Measurements from ENCODE around the gene ORMDL3.

ORMDL3 gene

DNA sequence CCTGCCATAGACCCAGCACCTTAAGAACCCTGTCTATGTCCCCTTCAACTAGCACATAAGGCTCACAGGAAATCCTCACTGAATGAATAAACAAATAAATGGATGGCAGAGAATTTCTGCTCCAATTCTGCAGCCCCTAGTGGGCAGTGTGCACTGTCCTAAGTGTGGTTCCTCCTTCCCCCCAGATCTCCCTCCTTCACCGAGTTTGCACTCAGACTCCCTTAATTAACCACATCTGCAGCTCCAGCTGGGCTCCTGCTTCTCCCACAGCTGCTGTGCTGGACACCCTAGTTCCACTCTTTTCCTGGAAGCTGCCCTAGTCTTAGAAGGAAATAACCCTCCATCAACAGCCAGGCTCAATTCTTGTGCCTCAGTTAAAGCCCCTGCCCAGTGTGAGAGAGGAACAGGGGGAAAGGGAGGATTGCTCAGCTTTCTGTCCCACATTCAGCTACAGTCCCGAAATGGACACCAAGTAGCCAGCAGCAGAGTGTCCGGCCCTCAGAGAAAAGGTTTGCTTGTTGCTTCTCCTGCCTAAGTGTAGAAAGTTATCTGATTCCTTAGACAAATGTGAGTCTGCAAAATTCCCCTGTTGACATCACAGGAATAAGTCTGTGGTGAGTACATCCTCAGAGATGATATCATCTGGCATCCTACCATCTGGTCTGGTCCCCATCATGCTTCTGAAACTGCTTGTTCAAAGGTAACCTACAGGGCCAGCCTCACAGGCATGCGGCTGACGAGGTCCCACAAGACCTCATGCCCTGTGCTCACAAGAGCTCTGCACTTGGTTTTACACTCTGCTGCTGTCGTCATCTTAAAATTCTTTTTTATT, 12.4 kb upstream of the ORMDL3 start:
- no peak overlapping the region for H3K4me3 ChIP-seq
- intact Hi-C loops (cut with DNase I; ENCODE audit: low total_unique reads), result no loop called here
- no peak overlapping the region for H3K27ac ChIP-seq
- no peak for DNase-seq
- no peaks in the 10 kb centered on the region for H3K9me3 ChIP-seq
- TF ChIP-seq, protein P1, sequence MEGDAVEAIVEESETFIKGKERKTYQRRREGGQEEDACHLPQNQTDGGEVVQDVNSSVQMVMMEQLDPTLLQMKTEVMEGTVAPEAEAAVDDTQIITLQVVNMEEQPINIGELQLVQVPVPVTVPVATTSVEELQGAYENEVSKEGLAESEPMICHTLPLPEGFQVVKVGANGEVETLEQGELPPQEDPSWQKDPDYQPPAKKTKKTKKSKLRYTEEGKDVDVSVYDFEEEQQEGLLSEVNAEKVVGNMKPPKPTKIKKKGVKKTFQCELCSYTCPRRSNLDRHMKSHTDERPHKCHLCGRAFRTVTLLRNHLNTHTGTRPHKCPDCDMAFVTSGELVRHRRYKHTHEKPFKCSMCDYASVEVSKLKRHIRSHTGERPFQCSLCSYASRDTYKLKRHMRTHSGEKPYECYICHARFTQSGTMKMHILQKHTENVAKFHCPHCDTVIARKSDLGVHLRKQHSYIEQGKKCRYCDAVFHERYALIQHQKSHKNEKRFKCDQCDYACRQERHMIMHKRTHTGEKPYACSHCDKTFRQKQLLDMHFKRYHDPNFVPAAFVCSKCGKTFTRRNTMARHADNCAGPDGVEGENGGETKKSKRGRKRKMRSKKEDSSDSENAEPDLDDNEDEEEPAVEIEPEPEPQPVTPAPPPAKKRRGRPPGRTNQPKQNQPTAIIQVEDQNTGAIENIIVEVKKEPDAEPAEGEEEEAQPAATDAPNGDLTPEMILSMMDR (IDR thresholded peaks at IDR 0.05), result no peak
- peaks cover 0 to 19% of the 10 kb centered on the region in 2 donors for H3K27me3 ChIP-seq
- H3K4me1 ChIP-seq, result peaks cover 0 to 4% (median 0%) of the 10 kb centered on the region in 4 donors
- H3K36me3 ChIP-seq, result no peaks in the 10 kb centered on the region

DNA sequence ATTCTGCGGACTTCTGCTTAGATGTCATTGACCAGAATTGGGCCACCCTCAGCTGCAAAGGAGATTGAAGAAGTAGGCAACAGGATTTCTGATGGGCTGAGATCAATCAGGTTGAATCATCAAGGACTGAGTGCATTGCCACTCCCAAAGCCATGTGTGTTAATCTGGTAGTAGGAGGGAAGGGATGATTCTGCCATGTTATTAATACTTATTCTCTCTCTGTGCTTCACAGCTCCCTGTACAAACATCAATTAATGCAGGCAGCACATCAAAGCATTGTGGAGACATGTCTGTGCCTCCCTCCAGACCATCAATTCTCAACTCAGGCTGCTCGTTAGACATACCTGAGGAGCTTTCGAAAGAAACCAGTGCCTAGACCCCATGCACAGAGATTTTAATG, 11.7 kb upstream of the ORMDL3 start:
- intact Hi-C loops (cut with DNase I; ENCODE audit: low total_unique reads), result no loop called here
- no peak overlapping the region for H3K27ac ChIP-seq
- no peak for DNase-seq

DNA sequence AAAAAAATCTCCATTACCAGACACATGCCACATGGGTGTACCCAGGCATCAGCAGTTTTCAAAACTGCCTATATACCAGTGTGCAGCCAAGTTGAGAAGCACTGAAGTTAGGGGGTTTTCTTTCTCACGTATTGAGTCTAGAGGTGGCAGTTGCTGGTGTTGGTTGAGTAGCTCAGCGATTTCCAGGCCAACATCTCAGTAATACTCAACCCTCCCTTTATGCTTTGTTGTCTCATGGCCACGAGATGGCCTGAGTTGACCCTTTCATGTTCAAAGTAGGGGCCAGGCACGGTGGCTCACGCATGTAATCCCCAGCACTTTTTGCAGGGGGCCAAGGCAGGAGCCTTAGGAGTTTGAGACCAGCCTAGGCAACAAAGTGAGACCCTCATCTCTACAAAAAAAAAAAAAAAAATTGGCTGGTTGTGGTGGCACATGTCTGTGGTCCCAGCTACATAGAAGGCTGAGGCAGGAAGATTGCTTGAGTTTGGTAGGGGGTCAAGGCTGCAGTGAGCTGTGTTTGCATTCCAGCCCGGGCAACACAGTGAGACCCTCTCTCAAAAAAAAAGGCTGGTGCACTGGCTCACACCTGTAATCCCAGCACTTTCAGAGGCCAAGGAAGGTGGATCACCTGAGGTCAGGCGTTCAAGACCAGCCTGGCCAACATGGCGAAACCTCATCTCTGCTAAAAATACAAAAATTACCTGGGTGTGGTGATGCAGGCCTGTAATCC, 10.9 kb upstream of the ORMDL3 start:
- intact Hi-C loops (cut with DNase I; ENCODE audit: low total_unique reads), result no loop called here
- TF ChIP-seq, protein P1 (IDR thresholded peaks at IDR 0.05), result no peak
- Histone ChIP-seq H3K27ac (no peak overlapping the region), H3K4me3 (no peak overlapping the region), H3K4me1 (peaks cover 0 to 9% (median 8%) of the 10 kb centered on the region in 4 donors), H3K36me3 (no peaks in the 10 kb centered on the region), H3K9me3 (no peaks in the 10 kb centered on the region), H3K27me3 (peaks cover 0 to 11% of the 10 kb centered on the region in 2 donors)
- DNase-seq, result no peak

More for the DNA sequence above, 11.7 kb upstream of the ORMDL3 start:
- peaks cover 0 to 3% (median 3%) of the 10 kb centered on the region in 4 donors for H3K4me1 ChIP-seq
- TF ChIP-seq, protein P1 (IDR thresholded peaks at IDR 0.05), result no peak
- no peaks in the 10 kb centered on the region for H3K9me3 ChIP-seq
- H3K27me3 ChIP-seq, result peaks cover 0 to 19% of the 10 kb centered on the region in 2 donors
- no peaks in the 10 kb centered on the region for H3K36me3 ChIP-seq
- H3K4me3 ChIP-seq, result no peak overlapping the region

DNA sequence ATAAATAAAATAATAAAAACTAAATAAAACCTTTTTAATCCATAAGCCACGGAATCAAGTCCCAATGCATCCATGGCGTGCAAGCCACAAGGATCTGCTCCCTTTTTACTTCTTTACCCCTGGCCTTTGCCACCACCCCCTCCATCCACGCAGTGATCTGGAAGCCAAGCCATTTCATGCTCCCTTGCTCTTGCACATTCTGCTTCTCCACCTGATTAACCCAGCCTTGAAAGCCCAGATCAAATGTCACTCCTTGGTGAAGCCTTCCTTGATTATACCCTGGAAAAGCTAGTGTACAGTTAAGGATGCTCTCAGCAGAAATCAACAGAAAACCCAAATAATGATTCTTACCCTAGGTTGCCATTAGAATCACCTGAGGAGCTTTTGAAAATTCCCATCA, 10.0 kb upstream of the ORMDL3 start:
- Histone ChIP-seq H3K4me3 (no peak overlapping the region), H3K9me3 (no peaks in the 10 kb centered on the region), H3K27ac (no peak overlapping the region), H3K4me1 (peaks cover 0 to 9% (median 8%) of the 10 kb centered on the region in 4 donors), H3K36me3 (no peaks in the 10 kb centered on the region), H3K27me3 (peaks cover 0 to 3% of the 10 kb centered on the region in 2 donors)
- TF ChIP-seq, protein P1 (IDR thresholded peaks at IDR 0.05), result no peak
- intact Hi-C loops (cut with DNase I; ENCODE audit: low total_unique reads), result no loop called here
- no peak for DNase-seq

DNA sequence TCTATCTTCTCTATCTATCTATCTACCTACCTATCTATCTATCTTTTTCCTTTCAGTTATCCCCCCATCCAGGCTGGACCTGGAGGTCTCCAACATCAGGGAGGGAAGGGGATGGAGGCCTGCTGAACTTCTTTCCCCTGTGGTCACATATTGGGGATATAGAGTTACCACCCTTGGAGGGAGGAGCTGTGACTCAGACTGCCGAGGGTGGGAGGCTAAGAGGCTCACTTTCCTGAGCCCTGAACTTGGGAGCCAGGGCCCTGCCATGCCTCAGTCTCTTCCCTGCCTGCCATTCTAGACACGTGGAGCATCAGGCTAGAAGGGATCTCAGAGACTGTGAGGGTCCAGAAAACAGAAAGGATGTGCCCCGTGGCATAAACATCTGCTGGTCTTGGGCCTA, 8.5 kb upstream of the ORMDL3 start:
- Histone ChIP-seq H3K4me1 (peaks cover 0 to 9% (median 8%) of the 10 kb centered on the region in 4 donors), H3K27ac (no peak overlapping the region), H3K36me3 (no peaks in the 10 kb centered on the region), H3K4me3 (no peak overlapping the region), H3K27me3 (peaks cover 0 to 3% of the 10 kb centered on the region in 2 donors), H3K9me3 (no peaks in the 10 kb centered on the region)
- intact Hi-C loops (cut with DNase I; ENCODE audit: low total_unique reads), result no loop called here
- DNase-seq, result no peak
- TF ChIP-seq, protein P1 (IDR thresholded peaks at IDR 0.05), result no peak

Measured in tibial artery (tissue), 4 donors.